Ureter (tissue), 1 donor: Measurements from ENCODE around the gene HASPIN. TPM values are rescaled to one million over a fixed set of nuclear protein-coding genes. Genes with fewer than 3 reads are reported as not detected.

ENCODE experiments used
- DNase-seq: peaks from one replicate; pipeline ENCODE4 v3.0.0-alpha.2; 2020; ENCODE audit warnings: low spot score
- total RNA-seq: library from RNA; stranded (reverse); gene quantifications from one replicate; pipeline ENCODE4 v1.2.4, GENCODE V29; 2023
- donor health status: DM: yes; HTN: yes; CAD: no.

The HASPIN gene
- total RNA-seq, 1 donor from 2014 or later = 0.31 TPM

DNA sequence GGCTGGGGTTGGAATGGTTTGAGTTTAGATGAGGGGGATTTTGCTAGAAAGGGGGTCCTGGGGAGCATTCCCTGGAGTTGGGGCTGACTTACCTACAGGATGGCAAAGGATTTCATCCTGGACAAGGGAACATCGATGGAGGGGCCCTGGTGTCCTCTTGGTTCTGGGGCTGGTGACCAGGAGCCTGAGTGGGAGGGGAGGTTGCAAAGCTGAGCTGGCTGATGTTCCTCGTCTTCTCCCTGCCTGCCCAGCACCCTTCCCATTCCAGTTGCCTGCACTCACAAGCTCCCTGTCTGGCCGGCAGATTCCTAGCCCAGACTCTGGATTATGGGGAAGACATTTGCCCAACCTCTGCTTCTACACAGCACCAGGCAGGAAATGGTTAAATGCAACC is 40.1 kb downstream of the HASPIN start:
- DNase-seq = no peak

DNA sequence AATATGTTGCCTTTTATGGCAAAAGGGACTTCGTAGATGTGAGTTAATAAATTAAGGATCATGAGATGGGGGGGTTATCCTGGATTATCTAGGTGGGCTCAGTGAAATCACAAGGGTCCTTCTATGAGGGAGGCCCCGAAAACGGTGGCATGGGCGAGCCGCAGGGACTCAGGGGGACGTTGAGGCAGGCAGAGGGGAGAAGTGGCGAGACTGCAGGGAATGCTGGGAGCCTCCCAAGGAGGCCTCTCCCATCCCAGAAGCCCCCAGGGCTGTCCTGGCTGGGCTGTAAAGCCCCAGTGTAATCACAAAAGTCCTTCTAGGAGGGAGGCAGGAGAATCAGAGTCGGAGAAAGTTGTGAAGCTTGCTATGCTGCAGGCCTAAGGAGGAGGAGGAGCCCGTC is 42.3 kb downstream of the HASPIN start:
- DNase-seq = no peak

DNA sequence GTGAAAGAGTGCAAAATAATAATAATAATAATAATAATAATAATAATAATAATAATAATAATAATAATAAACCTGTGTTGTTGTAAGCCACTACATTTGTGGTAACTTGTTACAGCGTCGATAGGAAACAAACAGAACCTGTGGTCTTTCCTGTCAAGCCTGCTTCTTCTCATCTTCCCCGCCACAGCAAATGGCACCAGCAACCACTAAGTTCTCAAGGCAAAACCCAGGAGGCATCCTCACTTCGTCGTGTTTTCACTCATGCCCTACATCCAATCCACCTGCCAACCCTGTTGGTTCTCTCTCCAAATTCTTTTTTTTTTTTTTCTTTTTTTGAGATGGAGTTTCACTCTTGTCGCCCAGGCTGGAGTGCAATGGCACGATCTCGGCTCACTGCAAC is 43.1 kb downstream of the HASPIN start:
- no peak for DNase-seq

DNA sequence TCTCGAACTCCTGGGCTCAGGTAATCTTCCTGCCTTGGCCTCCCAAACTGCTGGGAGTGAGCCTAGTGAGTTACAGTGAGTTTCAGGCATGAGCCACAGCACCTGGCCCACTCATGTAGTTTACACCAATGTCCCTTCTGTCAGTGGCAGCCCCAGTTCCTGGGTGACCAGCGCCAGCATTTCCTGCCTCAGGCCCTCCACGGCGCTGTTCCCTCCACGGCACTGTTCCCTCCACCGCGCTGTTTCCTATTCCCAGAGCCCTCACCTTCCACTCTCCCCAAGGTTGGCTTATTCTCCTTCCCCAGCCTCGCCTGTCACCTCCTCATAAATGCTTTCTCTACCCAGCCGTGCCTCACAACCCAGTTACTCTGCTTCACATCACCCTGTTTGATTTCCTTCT is 44.6 kb downstream of the HASPIN start:
- DNase-seq = no peak

DNA sequence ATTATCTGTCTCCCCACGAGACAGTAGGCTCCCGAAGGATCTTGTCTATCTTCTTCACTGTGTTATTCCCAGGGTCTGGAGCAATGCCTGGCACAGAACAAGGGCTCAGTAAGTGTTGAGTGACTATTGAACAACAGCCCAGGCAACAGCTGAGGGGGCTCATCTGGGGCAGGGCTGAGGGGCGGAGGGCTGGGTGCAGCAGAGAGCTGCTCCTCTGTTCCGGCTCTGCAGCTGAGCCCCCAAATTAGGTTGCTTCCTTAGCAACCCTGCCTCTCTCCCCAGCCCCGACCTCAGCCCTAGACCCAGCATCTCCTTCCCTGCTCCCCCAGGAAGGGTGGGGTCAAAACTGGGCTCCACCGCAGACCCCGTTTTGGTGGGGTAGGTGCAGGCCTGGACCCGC is 45.1 kb downstream of the HASPIN start:
- no peak for DNase-seq

DNA sequence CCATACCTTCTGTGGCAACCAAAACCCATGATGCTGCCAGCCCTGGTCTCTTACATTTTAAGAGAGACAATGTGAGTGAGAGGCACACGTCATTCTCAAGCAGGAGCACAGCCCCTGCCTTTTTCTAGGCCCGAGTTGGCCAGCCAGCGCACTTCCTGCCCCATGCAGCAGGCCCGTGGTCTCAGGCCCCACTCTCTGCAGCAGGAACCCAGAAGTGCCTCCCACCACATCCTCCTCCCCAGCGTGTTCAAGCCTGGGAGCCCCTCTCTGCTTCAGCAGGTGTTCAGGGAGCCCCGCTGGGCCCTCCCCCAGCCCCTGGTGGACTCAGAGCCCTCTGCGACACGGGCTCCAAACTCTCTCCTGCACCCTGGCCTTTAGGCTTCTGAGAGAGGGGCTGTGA is 46.8 kb downstream of the HASPIN start:
- DNase-seq = no peak

DNA sequence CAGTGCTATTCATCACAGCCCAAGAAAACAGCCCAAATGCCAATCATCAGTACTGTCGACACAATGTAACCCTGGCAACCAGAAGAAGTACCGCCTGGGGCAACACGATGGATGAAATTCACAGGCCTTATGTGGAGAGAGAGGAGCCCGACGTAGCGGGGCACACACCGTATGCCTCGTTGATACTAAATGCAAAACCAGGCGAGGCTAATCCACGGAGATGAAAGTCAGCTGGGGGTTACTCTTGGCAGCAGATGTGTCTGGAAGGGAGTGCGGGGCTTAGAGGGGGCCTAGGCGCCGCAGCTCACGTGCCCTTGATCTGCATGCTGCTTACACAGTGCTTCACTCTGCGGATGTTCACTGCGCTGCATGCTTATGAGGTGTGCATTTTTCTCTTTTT is 47.4 kb downstream of the HASPIN start:
- DNase-seq = no peak

DNA sequence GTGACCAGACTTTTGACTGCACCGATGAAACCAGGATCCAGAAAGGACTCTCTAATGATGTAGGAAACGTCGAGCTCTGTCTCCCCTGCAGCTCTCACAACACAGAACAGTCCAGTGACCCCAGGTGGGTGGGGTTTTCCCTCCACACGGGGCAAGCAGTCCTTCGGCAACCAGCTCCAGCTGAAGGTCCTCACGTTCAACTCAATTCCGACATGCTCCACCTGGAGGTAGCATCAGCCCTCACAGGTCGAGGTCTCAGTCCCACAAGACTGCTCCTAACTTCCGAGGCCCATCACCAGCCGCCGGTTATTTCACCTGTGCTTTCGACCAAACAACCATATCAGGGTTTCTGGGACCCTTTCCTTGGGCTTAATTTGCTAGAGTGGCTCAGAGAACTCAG is 49.1 kb downstream of the HASPIN start:
- DNase-seq = no peak

DNA sequence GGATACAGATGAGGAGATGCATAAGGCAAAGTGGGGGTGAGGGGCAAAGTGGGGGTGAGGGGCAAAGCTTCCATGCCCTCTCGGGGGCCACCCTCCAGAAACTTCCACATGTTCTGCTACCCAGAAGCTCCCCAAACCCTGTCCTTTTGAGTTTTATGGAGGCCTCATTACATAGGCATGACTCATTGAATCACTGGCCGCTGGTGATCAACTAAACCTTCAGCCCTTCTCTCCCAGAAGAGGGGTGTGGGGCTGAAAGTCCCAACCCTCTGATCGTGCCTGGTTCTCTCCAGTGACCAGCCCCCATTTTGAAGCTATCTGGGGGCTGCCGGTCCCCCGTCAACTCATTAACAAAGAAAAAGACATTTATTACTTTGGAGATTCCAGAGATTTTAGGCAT is 49.8 kb downstream of the HASPIN start:
- no peak for DNase-seq

DNA sequence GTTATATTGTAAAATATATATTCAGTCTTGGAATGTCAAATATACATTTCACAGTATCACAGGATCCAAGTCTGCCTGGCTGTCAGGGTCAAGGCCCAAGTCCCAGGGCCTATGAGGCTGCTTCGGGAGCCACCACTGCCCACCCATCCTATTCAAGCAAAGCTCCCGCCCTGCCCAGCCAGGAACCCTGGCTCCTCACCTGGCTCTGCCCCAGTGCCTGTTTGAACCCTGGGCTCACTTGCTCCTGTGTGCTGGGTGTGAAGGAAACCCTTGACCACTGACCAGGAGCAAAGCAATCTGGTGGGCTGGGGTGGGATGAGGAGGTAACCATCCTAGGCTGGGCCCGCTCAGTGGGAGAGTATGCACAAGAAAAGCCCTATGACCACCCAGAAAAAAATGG is 50.3 kb downstream of the HASPIN start:
- no peak for DNase-seq

Other genes starting within 250 kb of the HASPIN start
- 15.3 TPM for gene ASPA, start 247.9 kb upstream of the HASPIN start, total RNA-seq
- 4.3 TPM for gene TRPV3, start 166.1 kb upstream of the HASPIN start, total RNA-seq
- gene TRPV1, start 114.5 kb upstream of the HASPIN start, total RNA-seq = 9.0 TPM
- gene SHPK, start 87.7 kb upstream of the HASPIN start, total RNA-seq = 22.8 TPM
- 11.7 TPM for gene CTNS, start 87.1 kb upstream of the HASPIN start, total RNA-seq
- gene TAX1BP3, start 55.3 kb upstream of the HASPIN start, total RNA-seq = 152 TPM
- 24.3 TPM for gene EMC6, start 55.1 kb upstream of the HASPIN start, total RNA-seq
- gene P2RX5, start 27.7 kb upstream of the HASPIN start, total RNA-seq = 3.0 TPM
- gene ITGAE, start 77.3 kb downstream of the HASPIN start, total RNA-seq = 28.5 TPM
- gene NCBP3, start 122.3 kb downstream of the HASPIN start, total RNA-seq = 46.1 TPM
- gene CAMKK1, start 169.2 kb downstream of the HASPIN start, total RNA-seq = 7.8 TPM
- gene P2RX1, start 192.6 kb downstream of the HASPIN start, total RNA-seq = 44.3 TPM
- 36.3 TPM for gene ATP2A3, start 240.5 kb downstream of the HASPIN start, total RNA-seq